Ectodermal cell (in vitro differentiated cells): Measurements from ENCODE around the gene PM20D1.

ENCODE experiments used
- H3K27ac ChIP-seq: 2 replicates; pipeline ENCODE4 v1.7.0; 2013; ENCODE audit warnings: mild to moderate bottlenecking, low read depth, low read length; ENCODE audit not compliant: insufficient read depth, poor library complexity, severe bottlenecking
- H3K27me3 ChIP-seq: 2 replicates; pipeline ENCODE4 v1.7.0; 2013; ENCODE audit warnings: mild to moderate bottlenecking, low read length; ENCODE audit not compliant: insufficient read depth, control insufficient read depth, poor library complexity, severe bottlenecking
- H3K36me3 ChIP-seq: one replicate; pipeline ENCODE4 v1.7.0; 2013; ENCODE audit warnings: low read length; ENCODE audit not compliant: control insufficient read depth, insufficient read depth
- H3K4me1 ChIP-seq: one replicate; pipeline ENCODE4 v1.7.0; 2013; ENCODE audit warnings: low read length; ENCODE audit not compliant: control insufficient read depth, insufficient read depth
- H3K4me3 ChIP-seq: 2 replicates; pipeline ENCODE4 v1.7.0; 2013; ENCODE audit warnings: low read depth, low read length, control low read depth; ENCODE audit not compliant: insufficient read depth
- H3K9me3 ChIP-seq: 2 replicates; pipeline ENCODE4 v1.7.0; 2013; ENCODE audit warnings: mild to moderate bottlenecking, low read length, moderate library complexity; ENCODE audit not compliant: control insufficient read depth
- WGBS, 2 experiments: methylation state at CpG; one replicate each; pipeline ENCODE4 v1.1.7; 2013; ENCODE audit warnings: missing lambda C conversion rate in 2 of 2; 5-methylcytosine and 5-hydroxymethylcytosine counted together

PM20D1 gene

GRCh38 chr1:205809942-205810345, 40.0 kb downstream of the PM20D1 start:
- Histone ChIP-seq H3K27ac (no peak overlapping the region), H3K4me1 (peaks cover 11% of the 10 kb centered on the region), H3K4me3 (no peak overlapping the region), H3K27me3 (peaks cover 7% of the 10 kb centered on the region), H3K9me3 (no peaks in the 10 kb centered on the region), H3K36me3 (no peaks in the 10 kb centered on the region)
- 92 to 95% methylated on average over 14 of the region's 14 CpGs for WGBS, 2 experiments

- H3K36me3 ChIP-seq, result no peaks in the 10 kb centered on the region
- H3K9me3 ChIP-seq, result no peaks in the 10 kb centered on the region
- H3K27me3 ChIP-seq, result peaks cover 7% of the 10 kb centered on the region
- no peak overlapping the region for H3K4me3 ChIP-seq
- H3K27ac ChIP-seq, result no peak overlapping the region
- peaks cover 13% of the 10 kb centered on the region for H3K4me1 ChIP-seq
- 74 to 79% methylated on average over 3 of the region's 3 CpGs for WGBS, 2 experiments
These were observed 40.5 kb downstream of the PM20D1 start for GRCh38 chr1:205809469-205809868.

GRCh38 chr1:205805082-205805711, 44.7 kb downstream of the PM20D1 start:
- Histone ChIP-seq H3K4me1 (peaks cover 26% of the 10 kb centered on the region), H3K9me3 (no peaks in the 10 kb centered on the region), H3K27me3 (no peaks in the 10 kb centered on the region), H3K36me3 (no peaks in the 10 kb centered on the region), H3K4me3 (no peak overlapping the region), H3K27ac (no peak overlapping the region)
- 85 to 88% methylated on average over 5 of the region's 5 CpGs for WGBS, 2 experiments

- WGBS, 2 experiments, result 93 to 94% methylated on average over 1 to 2 of the region's 2 CpGs
- Histone ChIP-seq H3K9me3 (no peaks in the 10 kb centered on the region), H3K36me3 (no peaks in the 10 kb centered on the region)
These were observed 45.3 kb downstream of the PM20D1 start for GRCh38 chr1:205804605-205805004.

GRCh38 chr1:205803986-205804385, 45.9 kb downstream of the PM20D1 start:
- peaks cover 3% of the 10 kb centered on the region for H3K36me3 ChIP-seq
- H3K4me1 ChIP-seq, result peaks cover 34% of the 10 kb centered on the region
- no peak overlapping the region for H3K27ac ChIP-seq
- WGBS, 2 experiments, result 61 to 70% methylated on average over 3 to 4 of the region's 4 CpGs
- no peak overlapping the region for H3K4me3 ChIP-seq
- no peaks in the 10 kb centered on the region for H3K9me3 ChIP-seq
- no peaks in the 10 kb centered on the region for H3K27me3 ChIP-seq

More at GRCh38 chr1:205804605-205805004, 45.3 kb downstream of the PM20D1 start:
- Histone ChIP-seq H3K27me3 (no peaks in the 10 kb centered on the region), H3K27ac (no peak overlapping the region), H3K4me1 (peaks cover 32% of the 10 kb centered on the region), H3K4me3 (no peak overlapping the region)

GRCh38 chr1:205802060-205802459, 47.9 kb downstream of the PM20D1 start:
- Histone ChIP-seq H3K27me3 (no peaks in the 10 kb centered on the region), H3K9me3 (no peaks in the 10 kb centered on the region), H3K4me3 (no peak overlapping the region), H3K4me1 (peaks cover 34% of the 10 kb centered on the region), H3K27ac (no peak overlapping the region), H3K36me3 (peaks cover 7% of the 10 kb centered on the region)
- WGBS, 2 experiments, result 89 to 96% methylated on average over 8 of the region's 8 CpGs

- Histone ChIP-seq H3K4me1 (peaks cover 34% of the 10 kb centered on the region), H3K4me3 (no peak overlapping the region), H3K36me3 (peaks cover 7% of the 10 kb centered on the region), H3K27ac (no peak overlapping the region), H3K27me3 (no peaks in the 10 kb centered on the region), H3K9me3 (no peaks in the 10 kb centered on the region)
- WGBS, 2 experiments, result 88 to 90% methylated on average over 6 to 7 of the region's 7 CpGs
These were observed 48.8 kb downstream of the PM20D1 start for GRCh38 chr1:205800981-205801703.

- H3K9me3 ChIP-seq, result no peaks in the 10 kb centered on the region
- H3K4me3 ChIP-seq, result no peak overlapping the region
- WGBS, 2 experiments, result 12 to 28% methylated on average over 7 of the region's 7 CpGs
- H3K4me1 ChIP-seq, result peaks cover 34% of the 10 kb centered on the region
- no peaks in the 10 kb centered on the region for H3K27me3 ChIP-seq
- H3K36me3 ChIP-seq, result peaks cover 7% of the 10 kb centered on the region
- no peak overlapping the region for H3K27ac ChIP-seq
These were observed 49.5 kb downstream of the PM20D1 start for GRCh38 chr1:205800427-205800826.

- peaks cover 7% of the 10 kb centered on the region for H3K36me3 ChIP-seq
- 75 to 76% methylated on average over 5 of the region's 5 CpGs for WGBS, 2 experiments
These were observed 51.4 kb downstream of the PM20D1 start for GRCh38 chr1:205798577-205798976.

GRCh38 chr1:205797168-205797567, 52.8 kb downstream of the PM20D1 start:
- H3K36me3 ChIP-seq, result peaks cover 7% of the 10 kb centered on the region
- no peak overlapping the region for H3K27ac ChIP-seq
- 92 to 95% methylated on average over 2 of the region's 2 CpGs for WGBS, 2 experiments
- no peaks in the 10 kb centered on the region for H3K27me3 ChIP-seq
- H3K9me3 ChIP-seq, result no peaks in the 10 kb centered on the region
- no peak overlapping the region for H3K4me3 ChIP-seq
- H3K4me1 ChIP-seq, result peaks cover 40% of the 10 kb centered on the region

More at GRCh38 chr1:205798577-205798976, 51.4 kb downstream of the PM20D1 start:
- no peak overlapping the region for H3K27ac ChIP-seq
- no peak overlapping the region for H3K4me3 ChIP-seq
- no peaks in the 10 kb centered on the region for H3K9me3 ChIP-seq
- H3K4me1 ChIP-seq, result peaks cover 28% of the 10 kb centered on the region
- no peaks in the 10 kb centered on the region for H3K27me3 ChIP-seq
